Stimulated activated CD8-positive, alpha-beta memory T cell treated with anti-CD3 and anti-CD28 coated beads, Interleukin-7, amount 100 ng/mL, for 4 hours (primary cell): ENCODE results near the gene LUM.
"Not testable (repeated sequence)": the region's sequence is repeated elsewhere in the genome, so short reads cannot be mapped to it uniquely, and the experiment has no call there.

Source experiments
- DNase-seq, 2 donors: peaks; one replicate each; pipeline ENCODE4 v3.0.0-alpha.2; 2020; ENCODE audit warnings: low read depth in 2 of 2

LUM gene

GRCh38 chr12:91109581-91110310, 1.5 kb downstream of the LUM start:
- no peak for DNase-seq

- no peak for DNase-seq
Observed at GRCh38 chr12:91109148-91109564, 2.1 kb downstream of the LUM start.

- DNase-seq = no peak
Observed at GRCh38 chr12:91108196-91108755, 3.0 kb downstream of the LUM start.

- no peak for DNase-seq
Observed at GRCh38 chr12:91106283-91106682, 5.0 kb downstream of the LUM start.

- no peak for DNase-seq
Observed at GRCh38 chr12:91105807-91106206, 5.5 kb downstream of the LUM start.

- DNase-seq = no peak
Observed at GRCh38 chr12:91104812-91105466, 6.4 kb downstream of the LUM start.

GRCh38 chr12:91103624-91104023, 7.7 kb downstream of the LUM start:
- no peak for DNase-seq

- no peak for DNase-seq
Observed at GRCh38 chr12:91103101-91103500, 8.2 kb downstream of the LUM start.

- no peak for DNase-seq
Observed at GRCh38 chr12:91100906-91101305, 10.4 kb downstream of the LUM start.

- DNase-seq = no peak
Observed at GRCh38 chr12:91099836-91100235, 11.5 kb downstream of the LUM start.

- no peak for DNase-seq
Observed at GRCh38 chr12:91099341-91099740, 12.0 kb downstream of the LUM start.

- DNase-seq = no peak
Observed at GRCh38 chr12:91098941-91099340, 12.4 kb downstream of the LUM start.

- no peak for DNase-seq
Observed at GRCh38 chr12:91098461-91098860, 12.8 kb downstream of the LUM start.

GRCh38 chr12:91094957-91095356, 16.3 kb downstream of the LUM start:
- no peak for DNase-seq

- no peak for DNase-seq
Observed at GRCh38 chr12:91094032-91094662, 17.1 kb downstream of the LUM start.

- DNase-seq = no peak
Observed at GRCh38 chr12:91093341-91093740, 18.0 kb downstream of the LUM start.

GRCh38 chr12:91091916-91092715, 19.2 kb downstream of the LUM start:
- DNase-seq = no peak

GRCh38 chr12:91089953-91090352, 21.3 kb downstream of the LUM start:
- not testable (repeated sequence) for DNase-seq

GRCh38 chr12:91080041-91080440, 31.3 kb downstream of the LUM start:
- no peak for DNase-seq

- DNase-seq = no peak
Observed at GRCh38 chr12:91078501-91078900, 32.8 kb downstream of the LUM start.

- DNase-seq = no peak
Observed at GRCh38 chr12:91077228-91077954, 33.9 kb downstream of the LUM start.
